ENCODE results near the gene ADAM19. TPM values are rescaled to one million over a fixed set of nuclear protein-coding genes. Genes with fewer than 3 reads are reported as not detected.

The ADAM19 gene
- total RNA-seq, 2 donors from 2014 or later, result 1.9 to 8.1 TPM

GRCh38 chr5:157574456-157575380, 857 bp downstream of the ADAM19 start:
- H3K27me3 ChIP-seq (replicated peaks; ENCODE audit: insufficient read depth), result no peaks in the 10 kb centered on the region
- DNase-seq (ENCODE audit: low spot score), result no peak
- no peaks in the 10 kb centered on the region for H3K36me3 ChIP-seq
- WGBS, result 3% methylated on average over 60 of the region's 61 CpGs
- peak overlapping the region; percentile 76 to 78 for H3K27ac ChIP-seq
- peak overlapping the region; percentile 48 to 59 for H3K4me3 ChIP-seq
- H3K4me1 ChIP-seq (replicated peaks), result no peaks in the 10 kb centered on the region
- no peaks in the 10 kb centered on the region for H3K9me3 ChIP-seq
- TF ChIP-seq CTCF (IDR thresholded peaks at IDR 0.05) (no peak), POLR2AphosphoS5 (IDR thresholded peaks at IDR 0.05) (no peak), POLR2A (IDR thresholded peaks at IDR 0.05) (no peak)
- intact Hi-C loops (cut with DNase I), result loop anchor here (10.0 kb wide), 1 partner anchor 200 kb away; no protein-coding TSS in a partner anchor

GRCh38 chr5:157571357-157571827, 4.2 kb downstream of the ADAM19 start:
- no peak overlapping the region for H3K27ac ChIP-seq
- intact Hi-C loops (cut with DNase I), result loop anchor here (10.0 kb wide), 1 partner anchor 197 kb away; no protein-coding TSS in a partner anchor
- TF ChIP-seq POLR2AphosphoS5 (IDR thresholded peaks at IDR 0.05) (no peak), CTCF (IDR thresholded peaks at IDR 0.05) (no peak), POLR2A (IDR thresholded peaks at IDR 0.05) (no peak)

GRCh38 chr5:157570531-157571200, 4.9 kb downstream of the ADAM19 start:
- DNase-seq (ENCODE audit: low spot score), result no peak
- no peaks in the 10 kb centered on the region for H3K36me3 ChIP-seq
- no peak overlapping the region for H3K4me3 ChIP-seq
- intact Hi-C loops (cut with DNase I), result loop anchor here (10.0 kb wide), 1 partner anchor 196 kb away; no protein-coding TSS in a partner anchor
- TF ChIP-seq CTCF (IDR thresholded peaks at IDR 0.05) (no peak), POLR2A (IDR thresholded peaks at IDR 0.05) (no peak), POLR2AphosphoS5 (IDR thresholded peaks at IDR 0.05) (no peak)
- H3K27me3 ChIP-seq (replicated peaks; ENCODE audit: insufficient read depth), result no peaks in the 10 kb centered on the region
- 76% methylated on average over 2 of the region's 2 CpGs for WGBS
- H3K9me3 ChIP-seq, result no peaks in the 10 kb centered on the region
- no peak overlapping the region for H3K27ac ChIP-seq
- no peaks in the 10 kb centered on the region for H3K4me1 ChIP-seq (replicated peaks)

More at GRCh38 chr5:157571357-157571827, 4.2 kb downstream of the ADAM19 start:
- H3K4me1 ChIP-seq (replicated peaks), result no peaks in the 10 kb centered on the region
- H3K27me3 ChIP-seq (replicated peaks; ENCODE audit: insufficient read depth), result no peaks in the 10 kb centered on the region
- no peak for DNase-seq (ENCODE audit: low spot score)
- no peaks in the 10 kb centered on the region for H3K9me3 ChIP-seq
- WGBS, result 19% methylated on average over 6 of the region's 6 CpGs
- no peak overlapping the region for H3K4me3 ChIP-seq
- no peaks in the 10 kb centered on the region for H3K36me3 ChIP-seq

GRCh38 chr5:157568720-157569119, 6.9 kb downstream of the ADAM19 start:
- Histone ChIP-seq H3K27ac (no peak overlapping the region), H3K4me3 (no peak overlapping the region), H3K36me3 (no peaks in the 10 kb centered on the region), H3K9me3 (no peaks in the 10 kb centered on the region), H3K27me3 (replicated peaks; ENCODE audit: insufficient read depth) (no peaks in the 10 kb centered on the region), H3K4me1 (replicated peaks) (no peaks in the 10 kb centered on the region)
- WGBS, result 77% methylated on average over 2 of the region's 2 CpGs
- TF ChIP-seq CTCF (IDR thresholded peaks at IDR 0.05), result no peak
- no peak for TF ChIP-seq POLR2A (IDR thresholded peaks at IDR 0.05)
- no peak for TF ChIP-seq POLR2AphosphoS5 (IDR thresholded peaks at IDR 0.05)
- DNase-seq (ENCODE audit: low spot score), result no peak
- intact Hi-C loops (cut with DNase I), result no loop called here
